ENCODE data around the gene MAP4K2.
A peak's percentile ranks its signal among the peaks of the same experiment; 100 is the strongest.

Gene MAP4K2

DNA sequence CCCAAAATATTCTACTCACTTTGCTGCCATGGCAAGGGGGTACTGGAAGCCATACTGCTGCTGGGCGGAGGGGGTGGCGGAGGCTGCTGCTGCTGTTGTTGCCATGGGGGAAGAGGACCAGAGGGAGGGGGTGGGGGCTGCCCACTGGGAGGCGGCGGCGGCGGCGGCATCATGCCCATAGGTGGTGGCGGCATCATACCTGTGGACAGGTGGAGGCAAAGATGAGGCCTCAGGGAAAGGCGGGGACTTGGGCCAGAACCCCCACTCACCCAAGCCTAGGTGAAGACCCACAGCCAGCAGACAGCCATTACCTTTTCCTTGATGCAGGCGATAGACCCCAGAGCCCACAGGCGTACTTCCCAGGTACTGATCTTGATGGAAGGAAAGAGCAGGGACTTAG, 36.1 kb downstream of the MAP4K2 start:
- DNase-seq, result no peak

DNA sequence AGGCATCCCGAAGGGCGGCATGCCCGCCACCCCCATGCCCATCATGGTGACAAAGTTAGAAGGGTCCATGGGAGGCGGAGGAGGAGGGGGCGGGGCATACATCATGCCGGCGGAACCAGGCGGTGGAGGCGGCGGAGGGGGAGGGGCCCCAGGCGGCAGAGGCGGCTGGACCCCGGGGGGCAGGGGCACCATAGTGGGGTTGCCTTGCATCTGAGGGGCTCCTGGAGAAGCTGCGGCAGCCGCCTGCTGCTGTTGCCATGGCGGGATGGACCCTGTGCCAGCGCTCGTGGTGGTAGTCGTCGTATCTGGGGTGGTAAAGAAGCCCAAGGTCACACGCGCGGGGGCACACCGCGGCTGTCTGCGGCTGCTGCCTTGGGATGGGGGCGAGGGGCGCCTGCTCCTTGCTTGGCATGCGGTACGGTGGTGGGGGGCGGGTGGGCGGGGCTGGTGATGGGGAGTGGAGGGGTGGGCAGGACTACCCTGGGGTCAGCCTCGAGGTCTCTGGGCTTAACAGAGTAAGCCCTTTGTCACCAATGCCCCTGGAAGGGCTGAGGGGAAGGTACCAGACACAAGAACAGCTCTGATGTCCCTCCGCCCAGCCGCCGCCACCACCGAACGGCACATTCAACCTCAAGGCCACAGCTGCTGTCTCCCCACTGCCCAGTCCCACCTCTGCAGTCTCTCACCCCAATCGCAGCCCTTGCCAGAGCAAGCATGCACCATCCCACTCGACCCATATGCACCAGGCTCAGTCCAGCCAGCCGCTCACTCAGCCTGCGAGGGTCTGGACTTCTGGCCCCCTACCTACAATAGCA, 37.0 kb downstream of the MAP4K2 start:
- no peak for DNase-seq

DNA sequence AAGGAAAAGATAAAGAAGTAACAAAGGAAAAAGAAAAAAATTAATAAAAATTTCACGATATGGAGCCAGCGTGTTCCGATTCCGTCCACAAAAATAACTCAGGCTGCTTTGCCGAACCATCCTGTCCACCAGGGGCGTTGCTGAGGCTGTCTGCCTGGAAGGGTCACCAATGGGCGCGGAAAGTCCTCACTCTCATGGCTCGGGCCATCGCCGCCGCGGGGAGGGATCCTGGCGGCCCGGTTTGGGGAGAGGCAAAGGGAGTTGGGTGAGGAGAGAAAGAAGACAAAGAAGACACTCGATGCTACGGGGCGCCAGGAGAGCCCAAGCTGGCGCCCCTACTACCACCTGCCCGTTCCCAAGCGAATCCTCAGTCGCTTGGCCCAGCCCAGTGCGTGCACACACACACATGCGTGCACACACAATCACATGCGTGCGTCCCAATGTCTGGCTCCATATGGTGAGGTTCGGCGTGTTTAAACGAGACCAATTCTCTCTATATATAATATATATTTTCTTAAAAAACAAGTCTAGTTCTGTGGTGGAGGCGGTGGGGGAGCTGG, 37.6 kb downstream of the MAP4K2 start:
- DNase-seq, result no peak

DNA sequence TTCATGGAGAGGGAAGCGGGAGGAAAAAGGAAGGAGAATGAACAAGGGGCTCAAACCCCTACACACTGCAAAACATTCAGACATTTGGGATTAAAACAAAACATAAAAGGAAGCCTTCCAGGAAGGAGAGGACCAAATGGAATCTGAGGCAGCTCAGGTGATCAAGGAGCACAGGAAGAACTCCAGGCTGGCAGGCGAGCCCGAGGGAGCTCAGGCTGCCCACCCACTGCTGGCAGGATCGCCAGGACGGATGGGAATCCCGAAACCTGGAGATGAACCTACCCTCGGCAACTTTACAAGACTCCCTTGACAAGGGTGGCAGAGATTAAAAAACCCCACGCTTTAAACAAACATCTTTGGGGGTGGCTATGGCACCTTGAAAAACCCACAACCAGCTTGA, 38.3 kb downstream of the MAP4K2 start:
- no peak for DNase-seq

DNA sequence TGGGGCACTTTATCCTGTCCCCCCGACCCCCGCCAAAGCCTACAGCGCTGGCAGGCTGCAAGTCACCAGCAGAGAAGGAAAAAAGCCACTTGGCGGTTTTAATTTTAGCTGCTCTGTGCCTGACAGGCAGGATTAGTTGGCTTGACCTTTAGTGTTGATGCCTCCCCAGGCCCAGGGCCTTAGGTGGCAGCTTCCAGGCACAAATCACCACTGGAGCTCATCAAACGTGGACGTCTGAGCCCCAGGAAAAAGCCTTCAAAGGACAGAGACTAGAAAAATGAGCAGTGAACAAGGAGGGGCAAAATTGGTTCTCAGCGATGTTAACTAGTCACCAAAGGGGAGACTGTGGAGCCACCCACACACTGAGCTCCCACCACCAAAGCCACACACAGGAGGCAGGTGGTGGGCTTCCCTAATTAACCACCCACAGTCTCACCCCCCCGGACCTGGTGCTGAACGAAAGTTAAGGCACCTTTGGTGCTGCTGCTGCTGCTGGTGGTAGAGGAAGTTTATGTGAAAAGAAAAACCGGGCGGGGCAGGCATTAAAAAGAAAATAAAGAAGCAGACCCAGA, 38.9 kb downstream of the MAP4K2 start:
- peak; percentile 51 for DNase-seq

DNA sequence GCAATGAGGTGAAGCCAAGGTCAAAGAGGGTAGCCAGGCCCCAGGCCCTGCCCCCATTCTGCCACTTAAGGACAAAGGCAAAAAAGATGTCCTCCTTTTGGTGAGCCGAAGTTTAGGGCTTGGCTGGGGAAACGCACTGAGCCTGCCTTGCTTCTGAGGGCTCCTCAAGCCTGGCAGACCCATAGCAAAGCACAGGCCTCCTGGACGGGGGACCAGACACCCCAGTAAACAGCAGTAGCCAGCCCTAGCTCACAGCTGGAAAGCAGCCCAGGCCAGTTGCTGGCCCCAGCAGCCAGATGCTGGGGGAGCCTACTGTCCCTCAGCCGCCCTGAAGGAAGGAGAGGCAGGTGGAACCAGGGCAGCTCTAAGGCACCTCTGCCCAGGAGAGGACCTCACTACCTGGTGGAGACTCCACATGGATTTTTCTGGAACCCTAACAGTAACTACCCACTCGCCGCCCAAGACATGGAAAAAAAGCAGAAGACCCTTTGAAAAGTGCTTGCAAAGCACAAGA, 39.4 kb downstream of the MAP4K2 start:
- DNase-seq, result no peak

DNA sequence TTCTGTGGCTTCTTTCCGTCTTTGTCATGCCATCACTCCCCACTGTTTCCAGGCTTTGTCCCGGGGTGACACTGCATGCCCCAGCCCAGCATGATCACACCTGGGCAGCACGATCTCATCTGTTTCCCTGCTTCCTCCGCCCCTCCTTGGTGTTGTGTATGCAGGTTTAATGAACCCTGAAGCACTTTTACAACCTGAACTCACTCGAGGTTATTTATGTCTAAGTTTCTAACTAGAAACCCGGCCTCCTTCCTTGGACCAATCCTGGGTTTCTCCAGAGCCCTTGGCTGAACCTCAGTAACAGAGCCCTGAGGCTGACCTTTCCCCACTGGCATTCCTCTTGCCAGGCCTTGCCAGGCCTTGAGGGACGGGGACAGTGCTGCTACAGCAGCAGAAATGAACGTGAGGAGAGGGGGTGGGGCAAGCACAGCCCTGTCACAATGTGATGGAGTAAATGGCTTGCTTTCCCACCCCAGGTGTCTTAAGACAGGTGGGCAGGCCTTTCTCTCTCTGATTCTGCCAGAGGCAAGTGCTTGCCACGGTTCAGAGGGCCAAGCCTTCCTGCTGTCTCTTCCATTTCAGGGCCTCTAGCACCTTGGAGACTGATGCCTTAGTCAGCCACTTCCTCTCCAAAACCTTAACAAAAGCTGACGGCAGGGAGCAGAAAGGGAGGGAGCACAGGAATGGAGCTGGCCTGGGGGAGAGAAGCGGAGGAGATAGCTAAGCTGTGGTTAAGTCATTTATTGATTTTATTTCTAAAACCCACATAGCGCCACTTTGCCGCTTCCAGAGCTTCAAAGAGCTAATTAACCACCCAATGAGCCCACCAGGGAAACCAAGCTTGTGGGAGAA, 40.1 kb downstream of the MAP4K2 start:
- DNase-seq, result no peak

DNA sequence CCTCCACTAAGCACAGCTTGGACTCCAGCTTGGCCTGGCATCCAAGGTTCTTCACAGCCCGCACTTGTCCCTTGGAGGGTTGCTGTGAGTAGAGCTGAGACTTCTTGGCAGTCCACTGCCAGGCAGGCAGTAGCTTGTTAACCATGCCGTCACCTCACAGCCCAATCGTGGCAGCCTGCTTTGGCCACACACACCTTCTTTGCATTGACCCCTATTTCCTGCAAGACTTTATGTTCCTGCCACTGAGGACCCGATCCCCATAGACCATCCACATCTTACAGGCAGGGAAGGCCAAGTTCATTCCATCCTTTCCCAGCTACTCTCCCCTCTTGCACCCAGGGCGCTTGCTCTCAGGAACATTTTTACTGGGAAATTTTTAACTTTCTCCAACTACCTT, 40.7 kb downstream of the MAP4K2 start:
- no peak for DNase-seq

DNA sequence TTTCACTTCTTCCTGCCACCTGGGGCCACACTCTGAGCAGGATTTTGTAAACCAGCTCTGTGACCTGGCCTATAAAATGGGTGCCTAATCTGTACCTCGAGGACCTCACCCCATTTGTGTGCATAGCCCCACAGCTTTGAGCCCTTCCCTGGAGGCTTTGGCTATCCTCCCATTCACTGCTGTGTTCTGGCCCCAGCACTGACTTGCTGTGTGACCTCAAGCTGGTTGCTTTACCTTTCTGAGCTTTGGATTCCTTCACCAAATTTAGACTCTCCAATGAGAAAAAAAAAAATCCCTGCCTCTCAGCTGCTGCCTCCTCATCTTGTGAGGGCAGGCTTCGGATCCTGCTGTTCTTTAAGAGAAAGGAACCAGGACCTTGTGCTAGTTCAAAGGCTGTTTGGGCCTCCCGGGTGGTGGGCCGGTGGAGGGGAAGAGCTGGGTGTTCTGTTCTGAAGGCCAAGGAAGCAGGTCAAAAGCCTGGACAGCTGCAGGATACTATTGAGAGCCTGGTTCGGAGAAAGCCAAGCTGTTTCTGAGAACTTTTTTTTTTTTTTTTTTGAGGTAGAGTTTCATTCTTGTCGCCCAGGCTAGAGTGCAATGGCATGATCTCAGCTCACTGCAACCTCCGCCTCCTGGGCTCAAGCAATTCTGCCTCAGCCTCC, 42.1 kb downstream of the MAP4K2 start:
- no peak for DNase-seq

DNA sequence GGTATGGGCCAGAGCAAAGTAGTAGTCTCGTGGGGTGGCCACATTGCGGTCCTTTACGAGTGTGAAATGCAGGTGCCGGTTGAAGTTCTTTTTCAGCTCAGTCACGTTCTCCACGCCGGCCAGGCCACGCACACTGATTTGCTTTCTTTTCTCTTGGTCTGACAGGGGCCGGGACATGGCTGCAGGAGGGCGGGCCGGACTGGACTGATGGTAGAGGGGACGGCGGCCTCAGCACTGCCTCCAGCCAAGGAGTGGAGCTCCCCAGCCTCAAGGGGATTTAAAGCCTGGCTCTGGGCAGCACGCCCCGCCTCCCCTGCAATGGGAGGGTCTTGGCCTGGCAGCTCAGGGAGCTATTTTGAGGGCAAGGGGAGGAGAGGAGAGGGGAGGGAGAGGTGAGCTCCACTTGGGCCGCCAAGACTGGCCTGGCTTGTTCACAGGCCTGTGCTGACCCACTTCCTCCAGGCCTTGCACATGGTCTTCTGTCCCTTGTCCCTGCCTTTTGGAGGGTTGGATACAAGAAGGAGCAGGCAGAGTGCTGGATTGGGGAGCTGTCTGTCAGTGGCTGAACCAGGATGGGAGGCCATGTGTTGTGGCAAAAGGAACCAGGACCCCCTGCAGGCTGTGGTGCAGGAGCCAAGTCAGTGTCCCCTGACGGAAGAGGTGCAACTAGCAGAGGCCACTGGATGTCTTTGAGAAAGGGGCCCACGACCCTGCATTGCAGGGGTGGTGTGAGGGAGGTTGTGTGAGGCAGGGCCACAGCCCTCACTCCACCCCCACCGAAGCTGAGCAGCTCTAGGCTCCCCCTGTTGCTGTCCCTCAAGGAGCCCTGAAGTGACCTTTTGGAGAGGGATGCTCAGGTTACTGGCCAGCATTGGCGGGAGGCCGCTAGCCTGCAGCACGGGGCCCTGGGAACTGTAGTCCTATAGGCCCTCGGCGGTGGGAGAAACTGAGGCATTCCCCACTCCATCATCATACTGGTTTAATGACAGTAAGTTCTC, 43.0 kb downstream of the MAP4K2 start, which contains the start of gene PYGM:
Gene PYGM (minus strand): TSS at position 253 of the 998 bp plus-strand sequence. CDS start 76 bp downstream, at position 177.
- no peak for DNase-seq

DNA sequence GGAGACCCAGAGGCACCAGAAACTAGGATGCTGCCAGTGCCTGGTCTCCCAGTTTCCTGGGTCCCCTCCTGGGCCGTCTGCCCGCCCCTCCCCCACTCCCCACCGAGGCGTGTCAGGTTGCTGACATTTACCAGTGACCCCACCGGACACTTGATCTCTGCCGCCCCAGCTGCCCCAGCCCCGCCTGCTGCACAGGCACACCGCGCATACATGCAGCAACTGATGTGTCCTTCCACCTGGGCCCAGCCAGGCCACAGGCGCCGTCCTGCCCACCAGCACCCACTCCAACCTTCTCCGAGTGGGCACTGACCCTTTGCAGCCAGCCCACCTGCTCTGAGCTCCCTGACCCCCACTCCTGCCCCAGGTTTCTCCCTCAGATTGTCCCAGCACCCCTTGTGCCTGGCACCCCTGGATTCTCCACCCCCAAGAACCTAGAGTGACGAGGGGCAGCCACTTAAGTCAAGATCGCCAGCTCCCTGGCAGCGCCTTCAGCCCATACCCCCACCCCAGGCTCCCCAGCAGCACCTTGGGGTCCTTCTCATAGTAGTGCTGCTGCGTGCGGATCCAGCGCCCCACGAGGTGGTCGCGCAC, 43.8 kb downstream of the MAP4K2 start:
- no peak for DNase-seq

DNA sequence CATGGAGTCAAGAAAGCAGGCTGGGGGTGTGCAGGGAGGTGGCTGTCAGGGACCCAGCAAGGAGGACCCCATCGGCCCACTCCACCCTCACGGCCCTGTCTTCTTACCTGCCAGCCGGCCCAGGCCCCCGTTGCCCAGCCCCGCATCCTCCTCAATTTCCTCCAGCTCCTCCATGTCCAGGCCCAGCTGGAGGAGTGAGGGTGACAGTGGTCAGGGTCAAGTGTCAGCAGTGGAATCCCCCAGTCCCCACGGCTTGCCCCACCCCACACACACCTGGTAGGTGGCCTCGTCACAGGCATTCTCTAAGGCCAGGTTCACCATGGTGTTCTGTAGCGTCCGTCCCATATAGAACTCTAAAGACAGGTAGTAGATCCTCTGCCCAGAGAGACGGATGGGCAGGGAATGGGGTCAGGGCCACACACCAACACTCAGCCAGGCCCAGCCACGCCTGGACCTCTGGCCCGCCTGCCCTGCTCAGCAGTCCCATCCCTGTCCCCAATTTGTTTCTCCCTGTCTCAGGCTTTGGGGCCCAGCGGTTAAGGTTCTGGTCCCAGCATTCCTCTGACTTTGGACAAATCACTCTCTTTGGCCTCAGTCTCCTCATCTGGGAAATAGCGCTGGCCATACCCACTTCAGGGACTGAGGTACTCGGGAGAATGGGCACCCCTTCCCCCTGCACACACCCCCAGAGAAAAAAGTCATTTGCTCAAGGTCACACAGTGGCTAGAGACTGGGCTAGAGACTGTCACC, 44.5 kb downstream of the MAP4K2 start:
- DNase-seq, result no peak

DNA sequence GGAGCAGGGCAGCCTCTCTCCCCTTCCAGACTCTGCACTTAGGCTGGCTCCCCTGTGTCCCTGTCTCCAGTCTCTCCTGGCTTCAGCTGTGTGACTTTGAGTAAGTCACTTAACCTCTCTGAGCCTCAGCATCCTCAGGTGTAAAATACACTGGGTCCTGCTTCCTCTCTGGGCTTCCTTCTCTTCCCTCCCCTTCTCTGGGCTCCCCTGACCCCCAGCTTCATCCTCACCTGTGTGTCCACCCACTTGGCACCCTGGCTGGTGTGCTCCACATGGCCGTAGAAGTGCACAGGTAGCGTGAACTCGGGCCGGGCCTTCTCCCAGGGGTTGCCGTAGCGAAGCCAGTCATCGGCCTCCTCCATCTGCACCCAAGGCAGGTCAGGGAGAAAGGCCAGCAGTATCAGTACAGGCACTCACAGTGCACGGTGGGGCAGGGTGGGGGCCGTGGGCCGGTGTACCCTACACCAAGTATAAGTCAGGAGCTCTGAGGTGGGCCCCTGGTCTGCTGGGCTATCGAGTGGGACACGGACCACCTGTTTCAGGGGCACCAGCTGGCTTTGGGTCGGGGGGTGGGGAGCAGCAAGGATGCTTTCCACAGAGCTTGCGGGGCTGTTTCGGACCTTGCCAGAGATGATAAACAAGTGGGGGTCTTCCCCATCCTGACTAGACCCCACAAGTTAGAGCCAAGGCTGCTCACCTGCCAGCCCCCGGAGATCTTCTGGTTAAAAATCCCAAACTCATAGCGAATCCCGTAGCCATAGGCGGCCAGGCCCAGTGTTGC, 45.3 kb downstream of the MAP4K2 start:
- DNase-seq, result no peak

DNA sequence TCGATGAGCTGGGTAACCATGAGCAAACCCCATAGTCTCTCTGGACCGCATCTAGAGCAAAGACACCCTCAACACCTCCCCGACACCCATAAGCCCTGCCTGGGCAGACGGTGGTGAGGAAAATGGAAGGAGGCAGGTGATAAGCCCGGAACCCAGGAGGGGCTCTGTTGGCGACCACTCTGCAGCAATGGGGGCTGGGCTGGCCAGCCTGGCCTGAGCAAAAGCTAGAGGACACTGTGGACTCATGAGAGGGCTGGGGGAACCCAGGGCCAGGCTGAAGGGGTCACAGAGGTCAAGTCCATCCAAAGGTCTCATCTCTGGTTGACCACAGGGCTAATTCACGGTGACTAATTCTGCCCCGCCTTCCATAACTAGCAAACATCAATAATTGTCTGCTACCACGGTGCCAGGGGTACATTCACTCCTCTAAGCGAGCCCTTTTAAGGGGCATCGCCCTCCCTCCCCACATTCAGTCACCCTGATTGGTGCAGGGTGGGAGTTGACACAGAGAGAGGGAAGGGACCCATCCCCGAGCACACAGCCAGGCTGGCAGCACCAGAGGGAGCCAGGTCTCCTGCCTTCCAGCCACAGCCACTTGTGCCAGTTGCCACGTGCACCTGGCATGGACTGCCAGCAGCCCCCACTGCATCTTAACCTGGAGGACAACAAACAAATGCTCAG, 47.2 kb downstream of the MAP4K2 start:
- no peak for DNase-seq

DNA sequence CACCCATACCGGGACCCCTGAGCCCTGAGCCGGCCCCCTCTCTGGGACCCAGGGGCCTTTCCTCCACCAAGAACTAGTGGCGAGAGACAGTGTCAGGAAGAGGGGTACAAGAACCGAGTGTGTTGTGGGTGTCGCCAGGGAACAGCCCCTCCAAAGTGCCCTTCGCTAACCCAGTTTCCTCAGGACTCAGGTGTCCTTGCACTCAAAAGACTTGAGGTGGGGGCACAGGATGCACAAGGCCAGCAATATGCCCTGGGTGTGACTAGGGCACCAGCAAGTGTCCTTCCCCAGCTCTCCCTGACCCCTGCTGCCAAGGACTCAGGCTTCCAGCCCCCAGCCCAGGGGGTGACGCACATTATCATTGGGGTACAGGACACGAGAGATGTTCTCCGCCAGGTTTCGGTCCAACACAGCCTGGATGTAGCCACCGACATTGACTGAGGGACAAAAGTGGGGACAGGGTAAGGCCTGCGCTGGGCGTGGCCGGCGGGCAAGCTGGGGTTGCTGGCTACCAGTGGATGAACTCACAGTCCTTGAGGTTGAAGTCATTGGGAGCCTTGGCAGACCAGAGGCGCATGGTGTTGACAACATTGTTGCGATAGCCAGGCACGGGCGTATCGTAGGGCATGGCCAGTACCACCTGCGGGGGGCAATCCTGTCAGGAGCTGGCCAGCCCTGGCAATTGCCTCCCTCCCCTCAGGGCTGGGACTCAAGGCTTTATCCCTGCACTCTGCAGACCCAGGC, 47.9 kb downstream of the MAP4K2 start:
- no peak for DNase-seq

DNA sequence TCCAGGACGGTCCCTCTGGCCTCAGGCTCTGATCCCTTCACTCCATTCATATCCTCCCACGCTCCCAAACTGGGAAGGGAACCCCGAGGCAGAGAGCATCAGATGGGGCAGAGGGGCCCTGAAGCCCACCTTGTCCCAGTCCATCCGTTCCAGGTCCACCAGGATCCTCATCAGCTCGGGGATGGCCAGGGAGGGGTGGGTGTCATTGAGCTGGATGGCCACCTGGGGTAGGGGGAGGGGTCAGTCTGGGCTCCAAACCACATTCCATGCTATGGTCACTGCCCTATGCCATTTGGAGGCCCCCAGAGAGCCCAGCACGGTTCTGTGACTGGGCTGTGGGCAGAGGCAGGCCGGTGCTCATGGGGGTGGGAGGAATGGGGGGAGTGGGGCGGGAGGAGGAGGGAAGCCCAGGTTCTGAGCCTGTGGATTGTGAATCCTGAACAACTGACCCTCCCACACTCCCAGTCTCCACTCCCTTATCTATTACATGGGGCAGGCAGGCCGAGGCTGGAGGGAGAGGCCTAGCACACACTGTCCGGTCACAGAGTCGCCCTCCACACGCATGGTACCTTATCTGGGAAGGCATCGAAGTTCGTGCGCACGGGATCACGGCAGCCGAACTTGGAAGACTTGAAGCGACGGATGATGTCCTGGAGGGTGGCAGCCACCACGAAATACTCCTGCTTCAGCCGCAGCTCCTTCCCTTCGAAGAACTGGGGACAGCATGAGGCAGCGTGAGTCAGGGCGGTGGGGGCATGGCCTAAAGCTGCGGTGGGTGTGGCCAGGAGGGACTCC, 48.7 kb downstream of the MAP4K2 start:
- DNase-seq, result no peak

Measured in stimulated activated CD4-positive, alpha-beta T cell treated with anti-CD3 and anti-CD28 coated beads, Interleukin-4, amount 100 ng/mL, for 24 hours (primary cell).